ENCODE results near the gene MAN1A2. TPM values are rescaled to one million over a fixed set of nuclear protein-coding genes. Genes with fewer than 3 reads are reported as not detected.
"Not testable (repeated sequence)": the region's sequence is repeated elsewhere in the genome, so short reads cannot be mapped to it uniquely, and the experiment has no call there.

MAN1A2 gene
- total RNA-seq = 10 to 100 TPM; 17.0 to 18.3 TPM

- H3K27ac Mint-ChIP-seq = peak within 1 kb of the TSS; percentile 96
- peak; percentile 79 for DNase-seq
- peaks cover 55% of the 10 kb centered on the region for H3K4me1 Mint-ChIP-seq
- no peaks in the 10 kb centered on the region for H3K9me3 Mint-ChIP-seq
- no peaks in the 10 kb centered on the region for H3K27me3 Mint-ChIP-seq
- no peaks in the 10 kb centered on the region for H3K36me3 Mint-ChIP-seq
- peak within 1 kb of the TSS; percentile 90 for H3K4me3 Mint-ChIP-seq
Observed at GRCh38 chr1:117367046-117368025, at the start of gene MAN1A2. TSS of gene MAN1A2 (plus strand) at chr1:117367449. CDS start at chr1:117368184, 735 bp downstream.

GRCh38 chr1:117318011-117318410 lies 49.2 kb upstream of the MAN1A2 start:
- H3K4me3 Mint-ChIP-seq = no peak overlapping the region
- H3K36me3 Mint-ChIP-seq = no peaks in the 10 kb centered on the region
- H3K27me3 Mint-ChIP-seq = peaks cover 8% of the 10 kb centered on the region
- no peak for DNase-seq
- H3K27ac Mint-ChIP-seq = no peak overlapping the region
- H3K9me3 Mint-ChIP-seq = no peaks in the 10 kb centered on the region
- no peaks in the 10 kb centered on the region for H3K4me1 Mint-ChIP-seq

GRCh38 chr1:117318426-117318825 lies 48.8 kb upstream of the MAN1A2 start:
- H3K27ac Mint-ChIP-seq = no peak overlapping the region

GRCh38 chr1:117320515-117320914 lies 46.7 kb upstream of the MAN1A2 start:
- no peak overlapping the region for H3K4me3 Mint-ChIP-seq
- H3K9me3 Mint-ChIP-seq = no peaks in the 10 kb centered on the region
- H3K4me1 Mint-ChIP-seq = no peaks in the 10 kb centered on the region
- H3K27ac Mint-ChIP-seq = no peak overlapping the region
- H3K36me3 Mint-ChIP-seq = no peaks in the 10 kb centered on the region
- no peak for DNase-seq
- H3K27me3 Mint-ChIP-seq = peaks cover 15% of the 10 kb centered on the region

More at GRCh38 chr1:117318426-117318825, 48.8 kb upstream of the MAN1A2 start:
- H3K27me3 Mint-ChIP-seq = peaks cover 10% of the 10 kb centered on the region
- H3K36me3 Mint-ChIP-seq = no peaks in the 10 kb centered on the region
- no peak for DNase-seq
- no peaks in the 10 kb centered on the region for H3K9me3 Mint-ChIP-seq
- H3K4me1 Mint-ChIP-seq = no peaks in the 10 kb centered on the region
- no peak overlapping the region for H3K4me3 Mint-ChIP-seq

GRCh38 chr1:117321680-117322609 lies 45.3 kb upstream of the MAN1A2 start:
- DNase-seq = no peak
- Mint-ChIP-seq H3K4me1 (no peaks in the 10 kb centered on the region), H3K27me3 (peaks cover 15% of the 10 kb centered on the region), H3K27ac (no peak overlapping the region), H3K4me3 (no peak overlapping the region), H3K36me3 (no peaks in the 10 kb centered on the region), H3K9me3 (no peaks in the 10 kb centered on the region)

GRCh38 chr1:117324357-117324756 lies 42.9 kb upstream of the MAN1A2 start:
- H3K27me3 Mint-ChIP-seq = peaks cover 18% of the 10 kb centered on the region
- DNase-seq = no peak
- H3K27ac Mint-ChIP-seq = no peak overlapping the region
- H3K36me3 Mint-ChIP-seq = no peaks in the 10 kb centered on the region
- H3K9me3 Mint-ChIP-seq = no peaks in the 10 kb centered on the region
- H3K4me3 Mint-ChIP-seq = no peak overlapping the region
- H3K4me1 Mint-ChIP-seq = no peaks in the 10 kb centered on the region

GRCh38 chr1:117326035-117326434 lies 41.2 kb upstream of the MAN1A2 start:
- H3K27me3 Mint-ChIP-seq = peaks cover 18% of the 10 kb centered on the region
- H3K36me3 Mint-ChIP-seq, DNase-seq, H3K27ac Mint-ChIP-seq, H3K4me3 Mint-ChIP-seq, H3K4me1 Mint-ChIP-seq, H3K9me3 Mint-ChIP-seq: not testable (repeated sequence)

GRCh38 chr1:117327011-117327410 lies 40.2 kb upstream of the MAN1A2 start:
- Mint-ChIP-seq H3K27me3 (peaks cover 18% of the 10 kb centered on the region), H3K9me3 (no peaks in the 10 kb centered on the region), H3K36me3 (no peaks in the 10 kb centered on the region), H3K27ac (no peak overlapping the region), H3K4me1 (no peaks in the 10 kb centered on the region), H3K4me3 (no peak overlapping the region)
- no peak for DNase-seq

- DNase-seq = no peak
- H3K4me3 Mint-ChIP-seq = no peak overlapping the region
- no peaks in the 10 kb centered on the region for H3K36me3 Mint-ChIP-seq
- H3K4me1 Mint-ChIP-seq = peaks cover 6% of the 10 kb centered on the region
- H3K27me3 Mint-ChIP-seq = no peaks in the 10 kb centered on the region
- no peaks in the 10 kb centered on the region for H3K9me3 Mint-ChIP-seq
- no peak overlapping the region for H3K27ac Mint-ChIP-seq
Observed at GRCh38 chr1:117335376-117336086, 31.7 kb upstream of the MAN1A2 start.

- Mint-ChIP-seq H3K27me3 (no peaks in the 10 kb centered on the region), H3K4me3 (no peak overlapping the region), H3K9me3 (no peaks in the 10 kb centered on the region), H3K36me3 (no peaks in the 10 kb centered on the region), H3K27ac (no peak overlapping the region), H3K4me1 (peaks cover 6% of the 10 kb centered on the region)
- DNase-seq = no peak
Observed at GRCh38 chr1:117336088-117336817, 31.0 kb upstream of the MAN1A2 start.

GRCh38 chr1:117339866-117340700 lies 27.2 kb upstream of the MAN1A2 start:
- peaks cover 10% of the 10 kb centered on the region for H3K4me1 Mint-ChIP-seq
- H3K27me3 Mint-ChIP-seq = no peaks in the 10 kb centered on the region
- H3K36me3 Mint-ChIP-seq = no peaks in the 10 kb centered on the region
- no peaks in the 10 kb centered on the region for H3K9me3 Mint-ChIP-seq
- no peak overlapping the region for H3K4me3 Mint-ChIP-seq
- no peak overlapping the region for H3K27ac Mint-ChIP-seq
- DNase-seq = no peak

GRCh38 chr1:117341123-117341522 lies 26.1 kb upstream of the MAN1A2 start:
- H3K9me3 Mint-ChIP-seq = no peaks in the 10 kb centered on the region
- peaks cover 3% of the 10 kb centered on the region for H3K27me3 Mint-ChIP-seq
- H3K4me1 Mint-ChIP-seq = peaks cover 10% of the 10 kb centered on the region
- DNase-seq = no peak
- H3K36me3 Mint-ChIP-seq = no peaks in the 10 kb centered on the region
- no peak overlapping the region for H3K27ac Mint-ChIP-seq
- H3K4me3 Mint-ChIP-seq = no peak overlapping the region

GRCh38 chr1:117342397-117342796 lies 24.9 kb upstream of the MAN1A2 start:
- no peak for DNase-seq
- no peak overlapping the region for H3K4me3 Mint-ChIP-seq
- peaks cover 3% of the 10 kb centered on the region for H3K27me3 Mint-ChIP-seq
- H3K4me1 Mint-ChIP-seq = peaks cover 15% of the 10 kb centered on the region
- no peak overlapping the region for H3K27ac Mint-ChIP-seq
- no peaks in the 10 kb centered on the region for H3K9me3 Mint-ChIP-seq
- no peaks in the 10 kb centered on the region for H3K36me3 Mint-ChIP-seq
